Hypothalamus (tissue), 51 donors: ENCODE measurements around the gene PCSK6.

Experiments
- DNase-seq, 51 donors: peaks; one replicate each; lab custom pipeline; 2025; lab: John Stamatoyannopoulos, UW

PCSK6 gene

DNA sequence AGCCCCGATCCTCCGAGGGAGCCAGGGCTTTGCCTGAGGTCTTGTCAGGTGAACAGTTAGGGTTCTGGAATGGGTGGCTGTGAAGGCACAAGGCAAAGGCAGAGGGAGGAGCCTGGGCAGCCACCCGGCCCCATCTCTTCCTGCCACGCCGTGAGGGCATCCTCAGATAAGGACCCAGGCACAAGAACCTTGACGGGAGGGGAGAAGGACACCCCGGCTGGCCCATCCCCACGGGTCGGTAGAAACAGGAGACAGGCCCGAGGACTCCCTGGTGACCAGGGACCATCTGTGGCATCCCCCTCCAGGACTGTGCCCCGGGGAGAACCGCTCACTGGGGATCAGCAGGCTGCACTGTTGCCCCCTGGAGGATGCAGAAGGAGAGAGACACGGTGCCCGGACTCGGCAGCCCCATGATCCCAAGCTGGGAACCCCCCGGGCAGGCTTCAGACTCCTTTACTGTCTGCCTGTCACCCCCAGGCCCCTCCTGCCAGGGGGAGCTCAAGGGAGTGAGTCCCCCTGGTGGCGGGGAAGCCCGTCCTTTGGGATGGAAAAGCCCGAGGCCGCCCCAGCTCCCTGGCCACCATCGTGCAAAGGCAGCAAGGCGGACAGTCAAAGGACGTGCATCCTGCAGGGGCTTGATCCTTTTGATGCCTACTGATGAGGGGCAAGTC is 12.3 kb upstream of the PCSK6 start:
- peak in 18 of 51 donors; percentile 18 to 71 (median 56) for DNase-seq

DNA sequence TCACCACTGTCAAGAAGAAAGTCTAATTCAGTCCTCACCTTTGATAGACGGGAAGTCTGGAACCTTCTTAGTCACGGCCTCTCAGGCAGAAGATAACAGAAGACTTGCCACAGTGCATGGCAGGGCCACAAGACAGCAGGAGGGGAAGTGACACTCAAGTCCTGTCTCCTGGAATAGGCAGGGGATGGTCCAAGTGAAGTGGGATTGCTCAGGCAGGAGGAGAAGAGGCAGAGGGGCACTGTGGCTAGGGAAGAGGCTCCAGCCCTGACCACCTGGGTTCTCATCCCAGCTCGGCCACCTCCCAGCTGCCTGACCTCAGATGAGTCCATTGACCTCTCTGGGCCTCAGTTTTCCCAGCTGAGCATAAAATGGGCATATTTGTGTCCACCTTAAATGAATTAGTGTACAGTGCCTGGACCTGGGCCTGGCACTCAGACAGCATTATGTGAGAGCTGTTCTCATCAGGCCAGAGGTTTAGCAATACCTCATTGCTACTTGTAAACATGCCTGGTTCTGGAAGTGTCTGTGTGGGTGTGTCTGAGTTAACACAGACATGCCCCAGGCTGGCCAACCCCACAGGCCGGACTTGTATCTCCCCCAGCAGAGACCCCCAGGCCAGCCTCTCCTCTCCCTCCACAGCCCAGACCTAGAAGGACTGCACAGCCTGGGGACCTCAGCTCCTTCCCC is 11.5 kb upstream of the PCSK6 start:
- DNase-seq = no peak

DNA sequence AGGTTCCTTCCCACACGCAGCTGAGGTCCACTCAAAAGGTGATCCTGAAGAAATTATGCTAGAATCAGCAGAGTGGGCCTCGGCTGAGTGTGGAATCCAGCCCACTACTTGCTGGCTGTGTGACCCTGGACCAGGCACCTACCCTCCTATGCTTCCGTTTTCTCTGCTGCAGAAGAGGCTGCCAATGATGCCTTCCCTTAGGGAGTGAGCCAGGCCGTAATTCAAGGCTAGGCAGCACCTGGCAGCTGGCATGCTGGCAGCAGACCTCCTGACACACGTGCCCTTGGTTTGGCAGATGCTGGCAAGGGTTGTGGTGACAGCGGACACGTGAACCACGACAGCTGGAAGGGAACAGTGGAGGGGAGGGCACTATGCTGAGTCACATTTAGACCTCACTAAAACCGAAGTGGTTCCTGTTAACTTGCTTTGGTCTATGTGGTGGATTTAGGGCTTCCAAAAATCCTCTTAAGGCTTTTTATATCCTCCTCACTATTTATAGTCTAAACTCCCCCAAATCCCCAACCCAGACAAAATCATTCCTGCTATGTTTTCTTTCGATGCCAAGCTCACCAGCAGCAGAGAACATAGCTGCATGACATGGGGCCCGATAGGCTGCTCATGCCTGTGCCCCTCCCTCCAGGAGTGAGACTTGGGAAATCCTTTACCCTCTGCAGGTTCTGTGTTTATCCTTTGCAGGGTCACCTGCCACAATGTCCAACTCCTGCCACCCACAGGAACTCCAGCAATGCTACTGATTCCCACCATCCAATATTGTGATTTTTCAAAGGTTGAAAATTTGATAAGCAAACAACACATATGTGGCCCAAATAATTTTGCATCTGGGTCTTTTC is 10.6 kb upstream of the PCSK6 start:
- peak in 11 of 51 donors; percentile 21 to 63 (median 42) for DNase-seq

DNA sequence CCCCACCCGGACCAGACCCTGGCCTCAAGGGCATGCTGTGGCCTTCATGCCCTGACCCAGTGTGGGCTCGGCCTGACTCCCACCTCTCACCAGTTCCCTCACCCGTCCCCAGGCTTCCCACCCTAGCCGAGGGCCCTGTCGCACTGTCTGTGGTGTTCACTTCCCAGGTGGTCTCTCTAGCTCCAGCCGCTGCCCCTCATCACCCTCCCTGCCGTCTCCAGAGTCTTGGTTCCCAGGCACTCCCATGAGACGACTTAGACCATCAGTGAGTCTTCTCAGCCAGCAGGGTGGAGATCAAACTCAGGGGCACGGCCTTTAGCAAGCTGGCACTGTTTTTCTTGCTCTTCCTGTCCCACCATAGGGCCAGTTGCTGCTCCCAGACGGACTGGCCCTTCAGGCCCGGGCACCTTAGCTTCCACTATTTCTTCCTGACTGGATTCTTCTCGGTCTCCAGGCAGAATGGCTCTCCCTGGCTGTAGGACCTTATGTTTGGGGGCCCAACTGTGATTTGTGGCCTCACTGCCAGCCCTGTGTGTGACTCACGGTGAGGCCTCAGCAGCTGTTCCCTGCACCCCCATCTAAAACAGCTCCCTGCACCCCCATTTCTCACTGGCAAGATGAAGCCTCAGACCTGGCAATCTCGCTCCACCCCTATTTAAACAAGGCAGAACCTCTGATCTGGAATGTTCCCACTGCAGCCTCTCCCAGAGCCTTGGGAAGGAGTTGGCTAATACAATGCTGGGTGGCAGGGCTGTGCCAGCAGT is 9.4 kb upstream of the PCSK6 start:
- no peak for DNase-seq

DNA sequence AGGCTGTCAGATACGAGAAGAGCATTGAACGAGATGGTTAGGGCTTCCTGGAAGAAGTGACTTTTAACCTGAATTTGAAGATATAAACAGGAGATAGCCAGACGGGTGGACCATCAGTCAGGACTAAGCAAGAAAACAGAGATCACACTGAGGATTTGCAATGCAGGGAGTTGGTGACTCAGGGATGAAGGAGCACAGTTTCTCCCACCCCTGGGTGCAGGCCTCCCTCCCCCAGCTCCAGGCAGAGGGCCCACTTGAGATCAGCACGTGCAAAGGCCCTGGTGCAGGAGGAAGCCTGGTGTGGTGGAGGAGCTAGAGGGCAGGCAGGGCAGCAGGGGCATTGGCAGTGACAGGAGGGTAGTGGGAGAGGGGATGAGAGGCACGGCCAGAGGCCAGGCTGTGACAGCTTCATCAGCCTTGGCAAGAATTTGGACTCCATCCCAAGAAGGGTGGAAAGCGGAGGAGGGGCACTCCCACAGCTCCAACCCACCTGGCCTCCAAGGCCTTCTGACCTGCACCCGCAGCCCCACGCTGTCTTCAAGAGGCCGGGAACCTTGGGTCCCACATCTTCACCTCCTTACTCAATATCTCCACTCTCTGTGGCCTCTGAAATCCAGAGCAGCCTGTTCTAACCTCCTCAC is 8.7 kb upstream of the PCSK6 start:
- DNase-seq = no peak

DNA sequence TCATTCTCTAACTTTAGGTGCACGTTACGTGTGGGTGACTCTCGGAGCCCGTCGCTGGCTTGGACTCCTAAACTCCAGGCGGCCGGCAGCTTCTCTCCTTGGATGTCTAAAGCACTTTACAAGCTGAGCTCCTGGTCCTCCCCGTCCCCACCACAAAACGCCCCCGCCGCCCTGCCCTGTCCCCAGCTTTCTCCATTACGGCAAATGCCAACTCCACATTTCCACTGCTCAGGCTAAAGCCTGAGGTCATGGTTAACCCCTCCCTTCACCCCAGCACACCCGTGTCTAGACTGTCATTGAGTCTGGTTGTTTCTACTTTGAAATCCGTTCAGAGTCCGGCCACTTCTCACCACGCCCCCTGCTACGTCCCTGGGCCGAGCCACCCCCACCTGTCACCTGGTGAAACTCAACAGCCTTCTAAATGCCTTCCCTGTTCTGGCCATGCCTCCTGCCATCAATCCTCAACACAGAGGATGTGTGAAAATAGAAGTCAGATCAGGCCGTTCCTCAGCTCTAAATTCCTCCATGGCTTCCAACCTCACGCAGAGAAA is 8.1 kb upstream of the PCSK6 start:
- no peak for DNase-seq

DNA sequence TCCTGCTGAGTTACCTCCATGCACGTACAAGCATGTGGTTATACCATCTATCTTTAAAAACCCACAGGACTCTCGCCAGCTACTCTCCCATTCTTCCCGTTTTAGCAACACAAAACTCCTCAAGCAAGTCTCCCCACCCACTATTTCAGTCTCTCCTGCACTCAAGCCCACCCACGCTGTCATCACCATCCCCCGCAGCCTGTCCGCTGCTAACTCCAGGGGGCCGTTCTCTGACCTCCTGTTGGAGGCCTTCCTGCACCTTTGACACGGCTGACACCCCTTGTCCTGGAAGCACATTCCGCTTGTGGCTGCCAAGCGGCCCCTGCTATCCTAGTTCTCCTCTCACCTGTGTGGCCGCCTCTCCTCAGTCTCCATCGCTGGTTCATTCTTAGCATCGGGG is 7.5 kb upstream of the PCSK6 start:
- no peak for DNase-seq

DNA sequence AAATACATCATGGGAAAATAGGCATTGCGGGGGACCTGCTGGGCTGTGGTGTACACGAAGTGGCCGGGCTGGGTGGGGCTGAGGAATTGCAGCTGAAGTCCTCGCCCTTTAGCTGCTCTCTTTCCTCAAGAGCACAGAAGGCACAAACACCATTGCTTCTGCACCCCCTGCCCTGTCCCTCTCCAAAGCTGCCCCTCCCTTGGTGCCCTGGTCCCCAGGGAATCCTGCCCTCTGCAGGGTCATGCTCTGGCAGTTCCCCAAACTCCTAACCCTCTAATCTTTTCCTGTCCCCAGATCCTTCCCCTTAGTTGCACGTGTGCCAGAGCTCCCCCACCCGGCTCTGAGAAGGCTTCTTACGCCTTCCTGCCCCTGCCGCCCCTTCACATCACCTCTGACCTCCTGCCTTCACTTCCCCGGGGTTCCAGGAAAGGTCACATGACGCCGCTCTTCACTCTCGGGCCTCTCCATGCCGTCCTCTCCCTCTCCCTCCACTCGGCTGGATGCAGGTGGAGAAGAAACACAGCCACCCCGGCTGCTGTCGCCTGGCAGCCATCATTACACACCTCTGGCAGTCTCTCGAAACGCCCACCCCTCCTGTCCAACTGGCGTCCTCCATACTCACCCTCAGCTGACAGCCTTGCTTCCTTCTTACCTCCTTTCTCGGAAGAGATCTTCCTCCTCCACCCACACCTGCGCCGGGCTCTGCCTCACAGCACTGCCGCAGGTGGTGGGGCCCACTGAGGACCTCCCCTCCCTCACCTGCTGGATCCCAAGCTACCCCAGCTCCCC is 6.9 kb upstream of the PCSK6 start:
- DNase-seq = no peak

DNA sequence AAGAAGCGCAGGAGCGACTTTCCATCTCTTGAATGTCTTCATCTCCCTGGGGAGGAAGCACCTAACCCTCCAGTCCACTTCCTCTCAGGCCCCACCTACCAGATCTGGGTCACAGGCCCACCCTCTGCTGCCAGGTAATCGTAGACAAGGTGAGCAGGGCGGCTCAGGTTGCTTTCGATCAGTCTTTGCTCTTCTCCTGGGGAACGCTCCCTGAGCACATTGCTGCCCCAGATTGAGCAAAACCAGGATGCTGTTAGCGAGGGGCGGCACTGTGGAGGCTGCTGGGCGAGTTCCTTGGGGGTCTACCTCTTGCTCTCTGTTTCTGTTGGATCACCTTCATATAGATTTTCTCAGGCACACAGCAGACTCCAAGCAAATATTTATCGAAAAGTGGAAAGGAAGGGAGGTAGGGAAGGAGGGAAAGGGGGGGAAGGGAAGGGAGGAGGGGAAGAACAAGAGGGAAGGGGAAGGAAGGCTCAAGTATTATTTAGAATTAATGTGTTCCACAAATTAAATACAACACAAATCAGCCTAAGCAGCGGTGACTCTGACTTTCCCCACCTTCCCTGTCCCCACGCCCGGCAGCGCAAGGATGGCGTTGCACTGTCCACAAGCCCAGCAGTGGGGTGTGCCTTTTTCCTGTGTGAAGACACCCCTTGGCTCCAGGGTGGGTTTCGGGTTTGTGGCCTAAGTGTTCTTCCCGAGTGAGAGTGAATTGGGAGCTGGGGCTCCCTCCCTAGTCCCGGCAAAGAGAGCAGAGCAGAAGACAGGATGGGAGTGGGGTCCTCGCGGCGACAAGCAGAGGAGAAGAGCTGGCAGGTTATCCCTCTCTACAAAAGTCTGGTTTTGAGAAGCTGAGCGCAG is 6.1 kb upstream of the PCSK6 start:
- DNase-seq = no peak

DNA sequence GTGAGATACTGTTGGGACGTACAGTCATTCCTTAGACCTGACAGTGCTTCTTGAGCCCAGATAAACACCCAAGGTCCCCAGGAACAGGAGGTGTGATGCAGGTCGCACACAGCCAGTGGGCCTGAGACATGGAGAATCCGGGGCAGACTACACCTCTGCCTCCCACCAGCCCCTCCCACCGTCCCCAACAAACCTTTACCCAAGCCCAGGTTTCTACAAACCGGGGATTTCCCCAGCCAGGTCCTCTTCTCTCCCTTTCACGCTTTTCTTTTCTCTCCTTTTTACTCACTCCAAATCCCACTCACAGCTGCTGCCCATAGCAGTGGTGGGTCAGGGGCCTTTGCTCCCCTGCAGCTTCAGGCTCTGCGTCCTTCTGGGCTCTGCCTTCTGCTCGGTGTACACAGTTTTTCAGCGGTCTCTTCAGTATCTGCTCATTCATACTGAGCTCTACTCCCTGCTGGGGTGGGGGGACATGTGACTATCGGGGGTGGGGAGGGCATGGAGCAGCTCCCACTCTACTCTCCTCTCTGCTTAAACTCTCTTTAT is 4.8 kb upstream of the PCSK6 start:
- DNase-seq = no peak

DNA sequence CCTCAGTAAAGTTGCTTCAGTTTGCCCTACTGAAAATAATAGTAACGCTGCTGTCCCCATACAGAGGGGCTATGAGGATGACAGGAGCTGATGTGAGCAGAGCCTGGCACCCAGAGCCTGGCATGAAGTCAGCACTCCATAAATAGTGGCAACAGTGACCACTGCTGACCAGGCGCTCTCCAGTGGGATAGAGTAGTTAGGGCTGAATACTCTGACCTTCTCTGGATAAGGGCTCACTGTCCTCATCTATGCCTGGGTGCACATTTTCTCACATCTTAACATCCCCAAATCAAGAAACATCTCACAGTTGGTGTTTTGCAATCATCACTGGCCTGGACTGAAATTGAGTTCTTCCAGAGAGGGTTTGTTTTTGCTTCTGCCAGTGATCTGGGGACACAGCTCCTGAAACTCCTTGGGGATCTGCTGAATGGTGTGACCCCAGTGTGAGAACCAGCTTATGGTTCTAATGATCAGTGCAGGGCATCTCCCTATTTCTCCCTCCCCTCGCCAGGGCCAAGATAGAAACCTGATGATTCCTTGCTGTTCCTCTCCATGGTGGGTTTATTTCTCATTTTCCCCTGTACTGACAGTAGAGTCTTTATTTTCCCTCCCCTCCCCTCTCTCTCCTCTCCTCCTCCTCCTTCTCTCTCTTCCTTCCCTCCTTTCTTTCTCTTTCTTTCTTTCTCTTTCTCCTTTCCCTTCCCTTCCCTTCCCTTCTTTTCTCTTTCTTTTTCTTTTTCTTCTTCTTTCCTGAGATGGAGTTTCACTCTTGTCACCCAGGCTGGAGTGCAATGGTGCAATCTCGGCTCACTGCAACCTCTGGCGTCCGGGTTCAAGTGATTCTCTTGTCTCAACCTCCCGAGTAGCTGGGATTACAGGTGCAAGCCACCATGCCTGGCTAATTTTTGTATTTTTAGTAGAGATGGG is 3.5 kb upstream of the PCSK6 start:
- peak in 14 of 51 donors; percentile 34 to 72 (median 49) for DNase-seq

DNA sequence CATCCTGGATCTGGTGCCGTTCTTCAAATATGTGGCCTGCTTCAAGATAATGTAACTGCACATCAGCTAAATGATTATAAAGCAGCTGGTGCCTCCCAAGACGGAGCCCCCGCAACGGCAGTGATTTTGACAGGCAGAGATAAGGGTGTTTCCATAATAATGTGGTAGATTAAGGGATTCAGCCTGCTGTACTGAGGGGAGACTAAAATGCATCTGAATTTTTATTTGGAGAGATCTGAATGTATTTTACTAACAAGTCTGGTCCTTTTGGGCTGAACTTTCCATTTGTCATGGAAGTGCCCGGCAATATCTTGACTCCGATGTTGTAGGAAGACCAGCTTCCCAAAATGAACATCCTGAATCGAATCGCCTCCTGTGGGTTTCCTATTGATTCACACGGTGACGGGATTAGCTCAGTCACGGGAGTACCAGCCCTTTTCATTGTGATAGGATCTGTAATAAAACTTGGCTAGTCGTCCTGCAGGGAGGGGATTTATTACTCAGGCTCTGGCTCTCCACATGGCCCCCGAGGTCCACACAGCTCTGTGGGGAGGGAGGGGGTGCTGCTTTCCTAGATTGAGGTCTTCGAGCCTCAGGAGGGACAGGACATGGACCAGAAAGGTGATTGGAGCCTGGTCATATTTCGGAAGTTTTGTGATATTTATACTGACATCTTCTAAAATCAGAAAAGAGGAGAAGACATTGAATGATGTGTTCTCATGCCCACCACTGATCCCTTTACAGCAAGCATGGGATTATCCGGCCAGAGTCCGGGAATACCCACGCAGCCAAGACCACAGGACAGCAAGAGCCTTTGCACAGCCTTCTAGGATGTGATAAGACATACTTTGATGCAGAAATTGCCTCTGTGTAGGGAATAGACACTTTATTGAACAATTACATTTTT is 2.5 kb upstream of the PCSK6 start:
- DNase-seq = no peak

DNA sequence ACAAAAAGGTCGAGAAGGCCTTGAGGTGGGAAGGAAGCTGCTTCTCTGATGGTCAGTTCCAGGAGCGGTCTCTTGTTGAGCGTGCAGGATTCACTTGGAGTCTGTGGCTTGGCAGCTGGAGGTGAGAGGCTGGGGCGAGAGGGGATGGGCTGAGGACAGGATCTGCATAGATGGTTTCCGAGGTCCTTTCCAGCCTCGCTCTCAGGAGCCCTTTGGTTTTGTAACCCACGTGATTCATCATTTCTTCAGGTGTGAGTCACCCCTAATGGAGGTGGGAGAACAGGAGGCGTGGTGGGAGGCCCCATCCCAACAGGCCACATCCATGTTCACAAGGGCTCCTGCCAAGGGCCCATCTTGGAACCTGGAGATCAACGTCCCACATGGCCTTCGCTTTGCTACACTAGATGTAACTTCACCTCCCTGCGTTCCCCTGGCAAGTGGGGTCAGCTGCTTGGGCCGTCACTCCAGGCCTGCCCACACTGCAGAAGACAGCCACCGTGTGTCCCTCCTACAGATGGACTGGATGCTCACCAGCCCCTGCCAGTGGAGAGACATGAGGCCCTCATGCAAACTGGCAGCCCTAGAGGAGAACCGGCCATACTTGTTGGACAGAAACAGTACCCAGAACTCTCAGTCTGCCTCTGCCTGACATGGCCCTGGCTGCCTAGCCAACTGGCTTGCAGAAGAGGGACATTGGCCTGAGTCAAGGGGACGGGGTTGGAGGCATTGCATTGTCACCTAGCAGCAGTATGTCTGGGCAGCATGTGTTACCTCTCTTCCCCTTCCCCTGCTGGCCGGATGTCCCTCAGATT is 1.6 kb upstream of the PCSK6 start:
- no peak for DNase-seq

DNA sequence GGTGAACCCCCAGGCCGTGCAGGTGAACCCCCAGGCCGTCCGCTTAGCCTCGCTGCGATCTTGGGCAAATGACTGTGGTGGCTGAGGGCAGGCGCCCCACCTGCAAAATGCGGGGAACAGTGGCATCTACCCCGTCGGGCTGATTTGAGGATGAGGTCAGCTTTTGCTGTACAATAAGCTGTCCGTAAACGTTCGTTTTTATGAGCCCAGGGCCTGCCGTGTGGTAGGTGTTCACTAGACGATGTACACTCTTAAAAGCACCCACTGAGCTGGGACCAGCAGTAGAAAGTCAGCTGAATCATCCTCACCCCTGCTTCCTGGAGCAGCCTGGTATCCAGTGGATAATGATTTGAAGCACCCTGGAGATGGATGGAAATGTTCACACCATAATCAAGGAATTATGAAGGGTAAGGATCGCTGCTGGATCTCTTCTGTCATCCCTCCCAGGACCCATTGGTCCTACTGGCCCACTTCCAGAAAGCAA is 943 bp upstream of the PCSK6 start:
- no peak for DNase-seq

DNA sequence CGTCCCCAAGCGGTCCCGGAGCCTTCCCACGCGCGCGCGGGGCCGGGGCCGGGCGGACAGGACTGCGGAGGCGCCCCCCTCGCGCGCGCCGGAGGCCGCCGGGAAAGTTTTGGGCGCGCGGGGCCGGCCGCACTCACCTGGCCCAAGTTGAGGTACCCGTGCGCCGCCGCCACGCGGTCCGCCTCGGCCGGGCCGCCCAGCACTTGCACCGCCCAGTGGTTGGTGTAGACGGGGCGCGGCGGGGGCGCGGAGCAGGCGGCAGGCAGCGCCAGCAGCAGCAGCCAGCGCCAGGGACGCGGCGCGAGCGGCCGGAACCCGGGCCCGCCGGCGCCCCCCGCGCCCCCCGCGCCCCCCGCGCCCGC is 289 bp downstream of the PCSK6 start:
- DNase-seq = peak in 5 of 51 donors; percentile 28 to 66 (median 48)
